GM12878 (cell line): ENCODE results near the gene NRXN3. TPM values are rescaled to one million over a fixed set of nuclear protein-coding genes. Genes with fewer than 3 reads are reported as not detected.

Source experiments
- ATAC-seq: fragments of 200-7000 bp; cut with Tn5 transposase; 3 replicates; pipeline ENCODE4 v1.9.1; 2020; ENCODE audit warnings: mild to moderate bottlenecking, moderate library complexity
- BruUV-seq: library from RNA; stranded (reverse); fragments of 400-500 nt; replicated peaks from 2 replicates; lab custom pipeline; 2021; lab: Mats Ljungman, UMichigan
- CTCF ChIA-PET: fragments of 300-600 bp; sonication (Branson Sonifier 250); formaldehyde crosslinking; extraction: SDS; loops from one replicate; lab custom pipeline; 2021; ENCODE audit warnings: inconsistent platforms; lab: Yijun Ruan, JAX
- POLR2A ChIA-PET: fragments of 350-600 bp; formaldehyde crosslinking; extraction: SDS; loops from one replicate; lab custom pipeline; 2021; ENCODE audit warnings: inconsistent platforms; lab: Charles Lee
- RAD21 ChIA-PET: fragments of 300-600 bp; sonication (Branson Sonifier 250); formaldehyde crosslinking; loops from one replicate; lab custom pipeline; 2023; ENCODE audit warnings: antibody characterized with exemption; ENCODE audit not compliant: unreplicated experiment; lab: Charles Lee
- SMC1A ChIA-PET: fragments of 300-600 bp; sonication (Branson Sonifier 250); formaldehyde crosslinking; loops from one replicate; lab custom pipeline; 2023; ENCODE audit not compliant: unreplicated experiment, uncharacterized antibody; lab: Charles Lee
- DNase-seq: peaks from one replicate; pipeline ENCODE4 v3.0.0-alpha.2; 2011; ENCODE audit warnings: low read depth, low spot score
- FAIRE-seq: peaks from 3 replicates; lab custom pipeline; 2011; peaks lifted over from hg19 to GRCh38; lab: Jason Lieb, UNC
- H2AFZ ChIP-seq: 2 replicates; pipeline ENCODE4 v1.6.0; 2011; ENCODE audit warnings: low read depth, low read length, control low read depth; ENCODE audit not compliant: control insufficient read depth
- H3K27ac ChIP-seq: 2 replicates; pipeline ENCODE4 v1.5.1; 2011; ENCODE audit warnings: control low read depth; ENCODE audit not compliant: control insufficient read depth, insufficient read depth
- H3K27me3 ChIP-seq, 2 experiments: replicated peaks in 1 of 2; 2 replicates each; pipeline versions ENCODE4 v1.6.0 to v1.6.1; 2011; ENCODE audit warnings: low read length in 1 of 2; ENCODE audit not compliant: control insufficient read depth in 2 of 2, insufficient read depth in 2 of 2
- H3K36me3 ChIP-seq, 2 experiments: 2 replicates each; pipeline ENCODE4 v1.5.1; 2011; ENCODE audit warnings: low read length in 1 of 2; ENCODE audit not compliant: control insufficient read depth in 2 of 2, insufficient read depth in 2 of 2
- H3K4me1 ChIP-seq: 2 replicates; pipeline ENCODE4 v1.6.1; 2011; ENCODE audit warnings: mild to moderate bottlenecking, low read length, moderate library complexity, mixed read lengths; ENCODE audit not compliant: control insufficient read depth, insufficient read depth
- H3K4me2 ChIP-seq: 2 replicates; pipeline ENCODE4 v1.6.0; 2011; ENCODE audit warnings: control low read depth; ENCODE audit not compliant: control insufficient read depth, insufficient read depth
- H3K4me3 ChIP-seq: fragments of 200-600 bp; sonication (generic); 2 replicates; pipeline ENCODE4 v1.5.1; 2016
- H3K79me2 ChIP-seq: 2 replicates; pipeline ENCODE4 v1.6.0; 2011; ENCODE audit warnings: low read length; ENCODE audit not compliant: control insufficient read depth, insufficient read depth
- H3K9ac ChIP-seq: 2 replicates; pipeline ENCODE4 v1.8.0; 2011; ENCODE audit warnings: low read length, control low read depth, mixed read lengths; ENCODE audit not compliant: control insufficient read depth, insufficient read depth
- H3K9me3 ChIP-seq: replicated peaks from 3 replicates; pipeline ENCODE4 v1.5.1; 2011; ENCODE audit warnings: mild to moderate bottlenecking, low read length; ENCODE audit not compliant: control insufficient read depth, insufficient read depth
- H4K20me1 ChIP-seq: 2 replicates; pipeline ENCODE4 v1.6.0; 2011; ENCODE audit not compliant: control insufficient read depth, insufficient read depth
- CEBPB ChIP-seq, 2 experiments: fragments of 150-350 bp in 1 of 2; IDR thresholded peaks; 2 replicates each; pipeline ENCODE4 v1.6.1; 2012 to 2014; ENCODE audit warnings: low read depth in 2 of 2, low read length in 2 of 2, borderline replicate concordance in 1 of 2, inconsistent platforms in 1 of 2
- FOXK2 ChIP-seq: fragments of 450-650 bp; IDR thresholded peaks from 2 replicates; pipeline ENCODE4 v1.6.1; 2017; ENCODE audit warnings: mild to moderate bottlenecking, moderate library complexity
- JUNB ChIP-seq: IDR thresholded peaks from 2 replicates; pipeline ENCODE4 v1.6.1; 2016; ENCODE audit warnings: antibody characterized with exemption, mild to moderate bottlenecking
- KLF5 ChIP-seq: fragments of 450-650 bp; IDR thresholded peaks from 2 replicates; pipeline ENCODE4 v1.6.1; 2014; ENCODE audit warnings: mild to moderate bottlenecking; ENCODE audit not compliant: partially characterized antibody
- ZNF217 ChIP-seq: fragments of 450-650 bp; IDR thresholded peaks from 2 replicates; pipeline ENCODE4 v1.6.1; 2017; ENCODE audit warnings: antibody characterized with exemption, mild to moderate bottlenecking
- ZNF622 ChIP-seq: fragments of 450-650 bp; IDR thresholded peaks from 2 replicates; pipeline ENCODE4 v1.6.1; 2017; ENCODE audit warnings: mild to moderate bottlenecking, inconsistent platforms
- ZSCAN29 ChIP-seq: fragments of 450-650 bp; IDR thresholded peaks from 2 replicates; pipeline ENCODE4 v1.6.1; 2017; ENCODE audit warnings: mild to moderate bottlenecking, moderate library complexity
- WGBS: methylation state at CpG from one replicate; pipeline ENCODE4 v1.1.6; 2016; ENCODE audit warnings: low lambda C conversion rate; ENCODE audit not compliant: insufficient replicate concordance, insufficient coverage; ENCODE audit errors: missing lambda C conversion rate; 5-methylcytosine and 5-hydroxymethylcytosine counted together
- in situ Hi-C: fragments of 300-500 bp; cut with MboI; formaldehyde crosslinking; loops from 9 replicates; pipeline ENCODE4 v1.14.3; 2018; ENCODE audit warnings: mixed read lengths
- intact Hi-C: fragments of 100-400 bp; cut with micrococcal nuclease; formaldehyde crosslinking; loops from one replicate; pipeline ENCODE4 v1.14.2; 2022; ENCODE audit not compliant: unreplicated experiment
- polyA plus RNA-seq, 11 experiments: library from polyadenylated mRNA; depleted of rRNA in 4 of 11; unstranded in 6 of 11; stranded (reverse) in 5 of 11; fragments of >200 nt; fragmentation: Nextera tagmentation in 4 of 11; fragmentation: Illumina TruSeq in 1 of 11; extraction: Ambion mirVana in 4 of 11; extraction: Trizol in 1 of 11; gene quantifications; 1 replicate in 1 of 11; 2 replicates in 10 of 11; pipeline versions ENCODE4 v1.2.1 to v1.2.3, GENCODE V29; 2011 to 2016; ENCODE audit warnings: inconsistent platforms in 2 of 11, missing spikeins in 2 of 11, low read depth in 1 of 11
- total RNA-seq, 4 experiments: library from RNA; depleted of rRNA in 3 of 4; stranded (reverse); fragments of >200 nt in 3 of 4; fragmentation: Illumina TruSeq in 1 of 4; extraction: Trizol in 1 of 4; gene quantifications; 2 replicates each; pipeline versions ENCODE4 v1.2.1 to v1.2.3, GENCODE V29; 2013 to 2021
- TF ChIP-seq, protein P1 (sequence below): IDR thresholded peaks from 2 replicates; pipeline ENCODE4 v1.6.1; 2012; ENCODE audit warnings: low read length, inconsistent platforms
- TF ChIP-seq, protein P2 (sequence below): IDR thresholded peaks from 2 replicates; pipeline ENCODE4 v1.6.1; 2011; ENCODE audit warnings: mild to moderate bottlenecking, low read depth, low read length, moderate library complexity; ENCODE audit not compliant: insufficient replicate concordance
- TF ChIP-seq, protein P3 (sequence below): IDR thresholded peaks from 2 replicates; pipeline ENCODE4 v1.6.1; 2012; ENCODE audit warnings: low read depth, low read length, improper control_type of control experiment

Gene NRXN3
- total and polyA plus RNA-seq, 10 of the 15 experiments (the other 5 are each of a cell fraction or from before 2014, with no cell fraction given) = 0.52 to 3.3 (median 1.4) TPM

DNA sequence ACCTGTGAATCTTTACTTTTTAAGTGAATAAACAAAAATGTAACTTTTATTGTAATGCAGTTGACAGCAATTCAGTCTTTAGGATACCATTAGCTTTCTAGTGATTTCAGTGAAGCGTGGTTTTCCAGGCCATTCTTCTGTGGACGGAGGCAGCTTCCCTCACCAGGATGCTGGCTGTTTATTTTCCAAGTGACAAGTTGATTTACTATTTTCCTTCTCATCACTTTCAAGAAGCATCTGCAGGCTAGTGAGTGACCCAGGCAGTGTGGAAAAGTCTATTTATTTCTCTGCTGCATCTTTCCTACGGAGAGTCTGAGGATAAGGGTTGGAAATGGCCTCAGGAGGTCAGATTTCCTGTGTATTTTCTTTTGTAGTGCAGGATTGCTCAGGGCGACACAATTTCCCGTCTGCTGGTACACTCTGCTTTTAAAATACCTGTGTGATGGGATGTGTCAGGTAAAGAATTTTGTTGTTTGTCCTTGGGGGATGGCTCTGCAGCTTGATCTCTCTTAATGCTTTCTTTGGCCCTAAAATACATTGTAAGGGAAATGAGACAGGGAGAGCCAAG lies 467.8 kb downstream of the NRXN3 start (continued):
- TF ChIP-seq JUNB = no peak

DNA sequence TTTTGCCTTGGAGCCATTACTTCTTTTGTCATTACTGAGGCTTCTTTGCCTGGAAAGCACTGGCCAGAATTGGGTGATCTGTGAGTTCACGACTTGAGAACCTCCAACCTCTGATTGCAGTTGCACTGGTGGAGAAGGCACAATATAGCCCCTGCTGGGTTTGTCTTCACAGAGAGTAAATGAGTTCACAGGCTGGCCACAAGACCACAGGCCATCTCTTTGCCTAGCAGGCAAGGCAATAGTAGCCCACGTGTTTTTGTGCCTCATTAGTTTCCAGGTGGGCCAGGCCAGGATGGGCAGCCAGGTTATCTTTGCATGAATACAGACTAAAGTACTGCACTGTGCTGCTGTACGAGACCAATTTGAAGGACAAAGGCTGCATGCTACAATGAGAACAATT lies 468.8 kb downstream of the NRXN3 start:
- BruUV-seq = no TSS peak
- H3K27me3 ChIP-seq = no peaks in the 10 kb centered on the region

More for the DNA sequence above, 468.8 kb downstream of the NRXN3 start:
- ChIA-PET RAD21 (no interaction called here), SMC1A (no interaction called here), CTCF (no interaction called here), POLR2A (no interaction called here)
- ATAC-seq = no peak
- Histone ChIP-seq H3K9ac (no peak overlapping the region), H3K4me2 (no peak overlapping the region), H3K27ac (no peak overlapping the region), H3K4me3 (no peak overlapping the region), H3K36me3 (no peaks in the 10 kb centered on the region), H4K20me1 (no peaks in the 10 kb centered on the region), H3K9me3 (no peaks in the 10 kb centered on the region), H2AFZ (no peak overlapping the region), H3K4me1 (no peaks in the 10 kb centered on the region), H3K79me2 (no peaks in the 10 kb centered on the region)
- TF ChIP-seq, protein P1, sequence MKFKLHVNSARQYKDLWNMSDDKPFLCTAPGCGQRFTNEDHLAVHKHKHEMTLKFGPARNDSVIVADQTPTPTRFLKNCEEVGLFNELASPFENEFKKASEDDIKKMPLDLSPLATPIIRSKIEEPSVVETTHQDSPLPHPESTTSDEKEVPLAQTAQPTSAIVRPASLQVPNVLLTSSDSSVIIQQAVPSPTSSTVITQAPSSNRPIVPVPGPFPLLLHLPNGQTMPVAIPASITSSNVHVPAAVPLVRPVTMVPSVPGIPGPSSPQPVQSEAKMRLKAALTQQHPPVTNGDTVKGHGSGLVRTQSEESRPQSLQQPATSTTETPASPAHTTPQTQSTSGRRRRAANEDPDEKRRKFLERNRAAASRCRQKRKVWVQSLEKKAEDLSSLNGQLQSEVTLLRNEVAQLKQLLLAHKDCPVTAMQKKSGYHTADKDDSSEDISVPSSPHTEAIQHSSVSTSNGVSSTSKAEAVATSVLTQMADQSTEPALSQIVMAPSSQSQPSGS = no peak
- TF ChIP-seq CEBPB (IDR thresholded peaks at IDR 0.05; ENCODE audit: borderline replicate concordance in 1 of 2, low read depth in 2 of 2, low read length in 2 of 2) (no peak), FOXK2 (no peak), KLF5 (no peak), ZSCAN29 (no peak), ZNF217 (no peak), ZNF622 (no peak)
- TF ChIP-seq, protein P2, sequence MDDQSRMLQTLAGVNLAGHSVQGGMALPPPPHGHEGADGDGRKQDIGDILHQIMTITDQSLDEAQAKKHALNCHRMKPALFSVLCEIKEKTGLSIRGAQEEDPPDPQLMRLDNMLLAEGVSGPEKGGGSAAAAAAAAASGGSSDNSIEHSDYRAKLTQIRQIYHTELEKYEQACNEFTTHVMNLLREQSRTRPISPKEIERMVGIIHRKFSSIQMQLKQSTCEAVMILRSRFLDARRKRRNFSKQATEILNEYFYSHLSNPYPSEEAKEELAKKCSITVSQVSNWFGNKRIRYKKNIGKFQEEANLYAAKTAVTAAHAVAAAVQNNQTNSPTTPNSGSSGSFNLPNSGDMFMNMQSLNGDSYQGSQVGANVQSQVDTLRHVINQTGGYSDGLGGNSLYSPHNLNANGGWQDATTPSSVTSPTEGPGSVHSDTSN = no peak
- TF ChIP-seq, protein P3, sequence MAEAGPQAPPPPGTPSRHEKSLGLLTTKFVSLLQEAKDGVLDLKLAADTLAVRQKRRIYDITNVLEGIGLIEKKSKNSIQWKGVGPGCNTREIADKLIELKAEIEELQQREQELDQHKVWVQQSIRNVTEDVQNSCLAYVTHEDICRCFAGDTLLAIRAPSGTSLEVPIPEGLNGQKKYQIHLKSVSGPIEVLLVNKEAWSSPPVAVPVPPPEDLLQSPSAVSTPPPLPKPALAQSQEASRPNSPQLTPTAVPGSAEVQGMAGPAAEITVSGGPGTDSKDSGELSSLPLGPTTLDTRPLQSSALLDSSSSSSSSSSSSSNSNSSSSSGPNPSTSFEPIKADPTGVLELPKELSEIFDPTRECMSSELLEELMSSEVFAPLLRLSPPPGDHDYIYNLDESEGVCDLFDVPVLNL = no peak
- in situ Hi-C loops (no loop called here), intact Hi-C loops (no loop called here)
- WGBS = 10% methylated on average over 3 of the region's 3 CpGs
- DNase-seq = no peak
- no peak for FAIRE-seq
